ENCODE measurements around the gene COL13A1. TPM values are rescaled to one million over a fixed set of nuclear protein-coding genes. Genes with fewer than 3 reads are reported as not detected.
A peak's percentile ranks its signal among the peaks of the same experiment; 100 is the strongest.

COL13A1 gene
- total and polyA plus RNA-seq, 7 experiments from 2014 or later, result 0.88 TPM; not detected in 6

DNA sequence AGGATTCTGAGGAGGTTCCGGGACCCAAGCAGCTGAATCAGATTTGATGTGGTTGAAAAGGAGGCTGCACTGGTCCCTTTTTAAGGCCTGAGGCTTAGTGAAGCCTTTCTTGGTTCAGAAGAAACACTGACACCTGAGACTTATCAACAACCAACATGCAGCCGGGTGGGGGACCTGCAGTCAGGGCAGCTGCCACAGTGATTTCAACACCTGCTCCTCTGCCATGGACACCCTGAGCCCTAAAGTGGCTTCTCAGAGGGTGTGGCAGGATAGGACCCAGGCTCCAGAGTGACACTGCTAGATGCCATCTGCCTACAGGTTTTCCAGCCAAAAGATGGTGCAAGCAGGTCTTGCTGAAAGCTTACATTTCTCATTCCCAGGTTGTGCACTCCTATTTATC is 99.3 kb downstream of the COL13A1 start:
- H3K9me3 ChIP-seq (ENCODE audit: control insufficient read depth in 2 of 3, low read length in 3 of 3), result no peaks in the 10 kb centered on the region
- H3K27me3 ChIP-seq (ENCODE audit: control insufficient read depth in 2 of 2, insufficient read depth in 2 of 2, low read length in 2 of 2), result no peaks in the 10 kb centered on the region
- Mint-ChIP-seq H3K4me3 (no peak overlapping the region), H3K4me1 (peaks cover 0 to 5% (median 0%) of the 10 kb centered on the region in 7 donors), H3K27me3 (peaks cover 0 to 4% (median 0%) of the 10 kb centered on the region in 5 donors), H3K36me3 (no peaks in the 10 kb centered on the region), H3K9me3 (no peaks in the 10 kb centered on the region), H3K27ac (peak overlapping the region in 1 of 9 donors; percentile 65)
- intact Hi-C loops (cut with micrococcal nuclease), result no loop called here
- no peak overlapping the region for H3K27ac ChIP-seq (ENCODE audit: low read depth, low read length)
- no peak for ATAC-seq
- no peak overlapping the region for H3K4me3 ChIP-seq (ENCODE audit: low read length)
- ChIA-PET POLR2A (no interaction called here), CTCF (no interaction called here)
- H3K4me1 ChIP-seq (ENCODE audit: control insufficient read depth in 2 of 2, insufficient read depth in 2 of 2, low read length in 2 of 2), result no peaks in the 10 kb centered on the region
- no peak for DNase-seq
- no peaks in the 10 kb centered on the region for H3K36me3 ChIP-seq (ENCODE audit: control insufficient read depth in 2 of 3, insufficient read depth in 3 of 3, low read length in 3 of 3)

GRCh38 chr10:69901628-69902505 is 100.2 kb downstream of the COL13A1 start:
- H3K4me1 ChIP-seq (ENCODE audit: control insufficient read depth in 2 of 2, insufficient read depth in 2 of 2, low read length in 2 of 2), result no peaks in the 10 kb centered on the region
- POLR2A ChIA-PET, result no interaction called here
- no peaks in the 10 kb centered on the region for H3K9me3 ChIP-seq (ENCODE audit: control insufficient read depth in 2 of 3, low read length in 3 of 3)
- H3K27me3 ChIP-seq (ENCODE audit: control insufficient read depth in 2 of 2, insufficient read depth in 2 of 2, low read length in 2 of 2), result no peaks in the 10 kb centered on the region
- DNase-seq (no peak), ATAC-seq (no peak)
- H3K4me3 ChIP-seq (ENCODE audit: low read length), result no peak overlapping the region
- H3K36me3 Mint-ChIP-seq, result no peaks in the 10 kb centered on the region
- no peak overlapping the region for H3K27ac Mint-ChIP-seq
- peaks cover 0 to 4% (median 0%) of the 10 kb centered on the region in 5 donors for H3K27me3 Mint-ChIP-seq
- intact Hi-C loops (cut with micrococcal nuclease), result no loop called here
- peaks cover 0 to 5% (median 0%) of the 10 kb centered on the region in 7 donors for H3K4me1 Mint-ChIP-seq
- no peaks in the 10 kb centered on the region for H3K9me3 Mint-ChIP-seq
- H3K27ac ChIP-seq (ENCODE audit: low read depth, low read length), result no peak overlapping the region
- H3K4me3 Mint-ChIP-seq, result no peak overlapping the region
- no peaks in the 10 kb centered on the region for H3K36me3 ChIP-seq (ENCODE audit: control insufficient read depth in 2 of 3, insufficient read depth in 3 of 3, low read length in 3 of 3)
- CTCF ChIA-PET, result no interaction called here

DNA sequence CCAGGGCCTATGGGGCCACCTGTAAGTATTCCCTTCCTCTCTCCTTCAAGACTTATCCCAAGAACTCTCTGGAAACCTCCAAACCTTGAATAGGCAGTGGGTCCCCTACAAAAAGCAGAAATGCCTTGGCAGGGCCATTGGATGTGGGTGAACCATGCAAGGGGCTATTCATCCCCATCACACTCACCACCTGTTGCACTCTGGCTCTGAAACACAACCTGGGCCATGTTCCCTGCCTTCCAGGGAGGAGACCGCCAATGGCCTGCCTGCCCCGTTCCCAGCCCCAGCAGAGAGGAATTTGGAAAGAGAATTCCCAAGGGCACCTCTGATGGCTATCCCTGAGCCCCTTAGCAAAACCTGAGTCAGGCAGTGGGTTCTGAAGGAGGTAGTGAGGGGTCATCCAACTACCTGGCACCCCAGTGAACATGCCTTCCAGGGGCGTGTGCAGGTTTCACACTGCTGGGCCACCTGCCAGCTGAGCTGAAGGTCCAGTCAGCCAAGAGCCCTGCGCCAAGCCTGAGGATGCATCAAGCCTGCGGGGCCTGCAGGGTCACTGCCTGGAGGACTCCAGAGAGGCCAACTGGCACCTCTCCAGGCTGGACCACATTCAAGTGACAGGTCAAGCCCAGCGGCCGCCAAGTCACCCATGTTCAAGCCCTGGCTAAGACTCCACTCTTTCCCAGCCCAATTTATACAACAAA is 101.3 kb downstream of the COL13A1 start:
- H3K4me1 Mint-ChIP-seq, result peaks cover 0 to 5% (median 0%) of the 10 kb centered on the region in 7 donors
- CTCF ChIA-PET, result no interaction called here
- no peak overlapping the region for H3K27ac Mint-ChIP-seq
- H3K27ac ChIP-seq (ENCODE audit: low read depth, low read length), result no peak overlapping the region
- no peak overlapping the region for H3K4me3 ChIP-seq (ENCODE audit: low read length)
- intact Hi-C loops (cut with micrococcal nuclease), result no loop called here
- DNase-seq (no peak), ATAC-seq (no peak)
- POLR2A ChIA-PET, result no interaction called here
- no peak overlapping the region for H3K4me3 Mint-ChIP-seq
- no peaks in the 10 kb centered on the region for H3K9me3 ChIP-seq (ENCODE audit: control insufficient read depth in 2 of 3, low read length in 3 of 3)
- H3K27me3 ChIP-seq (ENCODE audit: control insufficient read depth in 2 of 2, insufficient read depth in 2 of 2, low read length in 2 of 2), result no peaks in the 10 kb centered on the region
- peaks cover 0 to 1% (median 0%) of the 10 kb centered on the region in 11 donors for H3K9me3 Mint-ChIP-seq
- H3K27me3 Mint-ChIP-seq, result peaks cover 0 to 4% (median 0%) of the 10 kb centered on the region in 5 donors
- H3K4me1 ChIP-seq (ENCODE audit: control insufficient read depth in 2 of 2, insufficient read depth in 2 of 2, low read length in 2 of 2), result no peaks in the 10 kb centered on the region
- H3K36me3 Mint-ChIP-seq, result no peaks in the 10 kb centered on the region
- H3K36me3 ChIP-seq (ENCODE audit: control insufficient read depth in 2 of 3, insufficient read depth in 3 of 3, low read length in 3 of 3), result no peaks in the 10 kb centered on the region

DNA sequence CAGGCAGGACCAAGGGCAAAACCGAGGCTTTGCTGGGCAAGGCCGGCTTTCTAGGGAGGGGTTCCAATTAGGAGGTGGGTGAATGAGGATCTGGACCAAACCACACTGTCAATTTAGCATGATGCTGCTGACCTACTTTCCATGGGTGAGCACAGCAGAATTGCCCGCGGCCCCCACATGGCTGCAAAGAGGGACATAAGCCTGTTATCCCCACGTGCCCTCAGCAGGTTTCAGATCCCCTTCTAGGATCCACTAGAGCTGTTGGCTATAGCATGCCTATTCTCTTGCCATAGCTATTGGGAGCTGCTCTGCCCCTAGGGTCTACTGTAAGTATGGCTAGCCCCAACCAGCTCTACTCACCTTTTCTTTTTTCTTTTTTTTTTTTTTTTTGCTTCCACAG is 102.8 kb downstream of the COL13A1 start:
- DNase-seq (no peak), ATAC-seq (no peak)
- POLR2A ChIA-PET, result no interaction called here
- no peaks in the 10 kb centered on the region for H3K27me3 ChIP-seq (ENCODE audit: control insufficient read depth in 2 of 2, insufficient read depth in 2 of 2, low read length in 2 of 2)
- H3K4me3 ChIP-seq (ENCODE audit: low read length), result no peak overlapping the region
- intact Hi-C loops (cut with micrococcal nuclease), result no loop called here
- Mint-ChIP-seq H3K4me3 (no peak overlapping the region), H3K27me3 (peaks cover 0 to 5% (median 3%) of the 10 kb centered on the region in 5 donors), H3K4me1 (no peaks in the 10 kb centered on the region), H3K36me3 (no peaks in the 10 kb centered on the region), H3K27ac (no peak overlapping the region), H3K9me3 (peaks cover 0 to 1% (median 0%) of the 10 kb centered on the region in 11 donors)
- no peak overlapping the region for H3K27ac ChIP-seq (ENCODE audit: low read depth, low read length)
- no peaks in the 10 kb centered on the region for H3K36me3 ChIP-seq (ENCODE audit: control insufficient read depth in 2 of 3, insufficient read depth in 3 of 3, low read length in 3 of 3)
- H3K4me1 ChIP-seq (ENCODE audit: control insufficient read depth in 2 of 2, insufficient read depth in 2 of 2, low read length in 2 of 2), result no peaks in the 10 kb centered on the region
- CTCF ChIA-PET, result no interaction called here
- no peaks in the 10 kb centered on the region for H3K9me3 ChIP-seq (ENCODE audit: control insufficient read depth in 2 of 3, low read length in 3 of 3)

DNA sequence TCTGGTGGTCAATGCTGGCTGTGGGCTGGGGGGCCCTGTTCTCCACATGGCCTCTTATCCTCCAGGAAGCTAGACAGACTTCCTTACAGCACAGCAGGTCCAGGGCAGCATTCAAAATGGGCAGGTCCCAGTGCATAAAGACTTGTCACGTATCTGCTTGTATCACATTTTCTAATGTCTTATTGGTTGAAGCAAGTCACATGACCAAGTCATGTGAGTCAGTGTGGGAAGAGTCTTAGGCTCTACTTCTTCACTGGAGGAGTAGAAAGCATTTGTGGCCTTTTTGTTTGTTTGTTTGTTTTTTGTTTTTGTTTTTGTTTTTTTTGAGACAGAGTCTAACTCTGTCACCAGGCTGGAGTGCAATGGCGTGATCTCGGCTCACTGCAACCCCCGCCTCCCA is 104.7 kb downstream of the COL13A1 start:
- H3K4me1 Mint-ChIP-seq, result no peaks in the 10 kb centered on the region
- peaks cover 0 to 1% (median 0%) of the 10 kb centered on the region in 11 donors for H3K9me3 Mint-ChIP-seq
- H3K36me3 Mint-ChIP-seq, result no peaks in the 10 kb centered on the region
- Histone ChIP-seq H3K27ac (ENCODE audit: low read depth, low read length) (no peak overlapping the region), H3K4me3 (ENCODE audit: low read length) (no peak overlapping the region), H3K4me1 (ENCODE audit: control insufficient read depth in 2 of 2, insufficient read depth in 2 of 2, low read length in 2 of 2) (no peaks in the 10 kb centered on the region), H3K36me3 (ENCODE audit: control insufficient read depth in 2 of 3, insufficient read depth in 3 of 3, low read length in 3 of 3) (no peaks in the 10 kb centered on the region), H3K27me3 (ENCODE audit: control insufficient read depth in 2 of 2, insufficient read depth in 2 of 2, low read length in 2 of 2) (no peaks in the 10 kb centered on the region), H3K9me3 (ENCODE audit: control insufficient read depth in 2 of 3, low read length in 3 of 3) (no peaks in the 10 kb centered on the region)
- POLR2A ChIA-PET, result no interaction called here
- no peak for DNase-seq
- H3K27me3 Mint-ChIP-seq, result peaks cover 0 to 7% (median 3%) of the 10 kb centered on the region in 5 donors
- CTCF ChIA-PET, result no interaction called here
- ATAC-seq, result no peak
- intact Hi-C loops (cut with micrococcal nuclease), result no loop called here
- no peak overlapping the region for H3K27ac Mint-ChIP-seq
- H3K4me3 Mint-ChIP-seq, result no peak overlapping the region

- H3K27ac Mint-ChIP-seq, result no peak overlapping the region
- H3K9me3 Mint-ChIP-seq, result peaks cover 0 to 1% (median 0%) of the 10 kb centered on the region in 11 donors
- no peak overlapping the region for H3K4me3 Mint-ChIP-seq
- H3K4me3 ChIP-seq (ENCODE audit: low read length), result no peak overlapping the region
- DNase-seq, result no peak
- H3K4me1 Mint-ChIP-seq, result no peaks in the 10 kb centered on the region
- ChIA-PET POLR2A (no interaction called here), CTCF (no interaction called here)
- no peak for ATAC-seq
- no peaks in the 10 kb centered on the region for H3K4me1 ChIP-seq (ENCODE audit: control insufficient read depth in 2 of 2, insufficient read depth in 2 of 2, low read length in 2 of 2)
- no peaks in the 10 kb centered on the region for H3K9me3 ChIP-seq (ENCODE audit: control insufficient read depth in 2 of 3, low read length in 3 of 3)
- H3K36me3 Mint-ChIP-seq, result no peaks in the 10 kb centered on the region
- peaks cover 0 to 7% (median 3%) of the 10 kb centered on the region in 5 donors for H3K27me3 Mint-ChIP-seq
- no peak overlapping the region for H3K27ac ChIP-seq (ENCODE audit: low read depth, low read length)
- intact Hi-C loops (cut with micrococcal nuclease), result no loop called here
- H3K27me3 ChIP-seq (ENCODE audit: control insufficient read depth in 2 of 2, insufficient read depth in 2 of 2, low read length in 2 of 2), result no peaks in the 10 kb centered on the region
- H3K36me3 ChIP-seq (ENCODE audit: control insufficient read depth in 2 of 3, insufficient read depth in 3 of 3, low read length in 3 of 3), result no peaks in the 10 kb centered on the region
These were observed 105.8 kb downstream of the COL13A1 start for GRCh38 chr10:69907517-69907916.
